Lower leg skin (tissue), 3 donors: ENCODE data around the gene UTRN.

Source experiments
- POLR2A ChIP-seq, 2 donors: fragments of 450-650 bp; IDR thresholded peaks; one replicate each; pipeline ENCODE4 v1.6.1; 2016 to 2017; ENCODE audit warnings: antibody characterized with exemption in 2 of 2, mild to moderate bottlenecking in 1 of 2, moderate library complexity in 1 of 2
- TF ChIP-seq, protein P1 (sequence below), 3 donors: fragments of 450-650 bp; IDR thresholded peaks; one replicate each; pipeline ENCODE4 v1.5.1; 2016; ENCODE audit warnings: antibody characterized with exemption in 3 of 3, mild to moderate bottlenecking in 3 of 3, moderate library complexity in 2 of 3

DNA sequence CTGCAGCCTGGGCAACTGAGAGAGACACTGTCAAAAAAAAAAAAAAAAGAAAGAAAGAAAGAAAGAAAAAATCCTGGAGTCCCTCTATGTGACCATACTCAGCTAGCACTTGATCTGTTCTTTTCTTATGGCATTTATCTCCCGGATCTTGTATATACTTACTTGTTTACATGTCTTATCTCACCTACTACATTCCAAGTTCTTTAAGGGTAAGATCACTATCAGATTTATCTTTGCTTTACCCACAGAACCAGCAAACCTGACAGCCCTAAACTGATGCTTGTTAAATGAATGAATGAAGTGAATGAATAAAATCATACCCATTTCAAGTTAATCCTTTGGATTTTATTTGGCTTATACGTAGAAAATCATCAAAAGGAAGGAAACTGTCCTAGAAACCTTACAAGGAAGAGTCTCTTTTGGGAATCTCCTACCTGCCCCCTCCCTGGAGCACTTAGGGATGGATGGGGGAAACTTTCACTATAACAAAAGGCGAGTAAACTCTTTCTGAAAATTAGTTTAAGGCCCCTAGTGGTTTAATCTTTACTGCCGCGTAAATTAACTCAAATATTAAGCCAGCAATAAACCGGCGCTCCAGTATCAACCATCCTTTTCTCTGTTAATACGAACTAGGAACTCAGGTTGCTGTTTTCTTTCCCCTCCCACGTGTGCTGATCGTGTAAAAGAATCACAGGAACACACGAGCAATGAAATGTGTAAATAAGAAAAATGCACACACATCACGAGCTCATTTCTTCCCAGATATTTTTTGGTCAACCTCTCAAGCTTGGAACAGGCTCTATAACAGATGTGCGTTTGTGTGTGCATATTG is 1.3 kb upstream of the UTRN start:
- TF ChIP-seq, protein P1, sequence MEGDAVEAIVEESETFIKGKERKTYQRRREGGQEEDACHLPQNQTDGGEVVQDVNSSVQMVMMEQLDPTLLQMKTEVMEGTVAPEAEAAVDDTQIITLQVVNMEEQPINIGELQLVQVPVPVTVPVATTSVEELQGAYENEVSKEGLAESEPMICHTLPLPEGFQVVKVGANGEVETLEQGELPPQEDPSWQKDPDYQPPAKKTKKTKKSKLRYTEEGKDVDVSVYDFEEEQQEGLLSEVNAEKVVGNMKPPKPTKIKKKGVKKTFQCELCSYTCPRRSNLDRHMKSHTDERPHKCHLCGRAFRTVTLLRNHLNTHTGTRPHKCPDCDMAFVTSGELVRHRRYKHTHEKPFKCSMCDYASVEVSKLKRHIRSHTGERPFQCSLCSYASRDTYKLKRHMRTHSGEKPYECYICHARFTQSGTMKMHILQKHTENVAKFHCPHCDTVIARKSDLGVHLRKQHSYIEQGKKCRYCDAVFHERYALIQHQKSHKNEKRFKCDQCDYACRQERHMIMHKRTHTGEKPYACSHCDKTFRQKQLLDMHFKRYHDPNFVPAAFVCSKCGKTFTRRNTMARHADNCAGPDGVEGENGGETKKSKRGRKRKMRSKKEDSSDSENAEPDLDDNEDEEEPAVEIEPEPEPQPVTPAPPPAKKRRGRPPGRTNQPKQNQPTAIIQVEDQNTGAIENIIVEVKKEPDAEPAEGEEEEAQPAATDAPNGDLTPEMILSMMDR (IDR thresholded peaks at IDR 0.05): no peak
- TF ChIP-seq POLR2A (IDR thresholded peaks at IDR 0.05): no peak
